ENCODE data around the gene BABAM2. TPM values are rescaled to one million over a fixed set of nuclear protein-coding genes. Genes with fewer than 3 reads are reported as not detected.
A peak's percentile ranks its signal among the peaks of the same experiment; 100 is the strongest.

Gene BABAM2
- total RNA-seq, 1 experiment from 2014 or later = 33.1 TPM

DNA sequence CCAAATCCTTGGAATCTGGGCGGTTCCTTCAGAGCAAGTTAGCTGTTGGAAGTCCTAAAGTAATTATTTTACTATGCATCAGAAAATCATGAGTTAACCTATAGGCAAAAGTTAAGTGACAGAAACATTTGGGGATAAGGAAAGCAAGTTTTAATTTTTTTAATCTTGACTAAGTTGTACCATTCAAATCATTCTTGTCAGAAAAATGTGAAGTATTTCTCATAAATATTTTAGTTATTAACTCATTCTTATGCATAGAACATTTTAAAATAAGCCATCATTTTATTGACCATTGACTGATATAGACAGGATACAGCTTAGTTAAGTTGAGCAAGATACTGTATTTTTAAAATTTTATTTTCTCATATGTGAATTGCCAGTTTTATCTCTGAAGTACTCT is 403.9 kb downstream of the BABAM2 start:
- DNase-seq = no peak
- Histone ChIP-seq H3K9me3 (no peaks in the 10 kb centered on the region), H3K27me3 (no peaks in the 10 kb centered on the region), H3K36me3 (no peaks in the 10 kb centered on the region; the same call in 1 of the 2 replicates), H3K4me3 (no peak overlapping the region)

DNA sequence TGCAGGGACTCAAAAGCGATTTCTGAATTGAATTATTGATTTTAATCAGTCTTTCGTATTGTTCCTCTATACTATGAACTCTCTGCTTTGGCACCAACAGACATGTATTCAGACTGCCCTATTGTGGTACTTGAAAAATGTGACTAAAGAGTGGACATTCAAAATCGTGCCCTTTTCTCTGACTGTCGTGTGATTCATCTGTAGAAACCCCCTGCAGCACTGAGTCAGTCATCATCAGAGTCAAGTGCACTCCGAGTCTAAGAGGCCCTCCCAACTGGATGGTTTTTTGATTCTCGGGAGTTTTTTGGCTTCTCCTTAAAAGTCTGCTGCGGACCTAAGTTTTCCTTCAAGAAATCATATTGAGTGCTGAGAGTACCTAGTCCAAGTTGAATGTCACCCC is 405.7 kb downstream of the BABAM2 start:
- Histone ChIP-seq H3K4me3 (no peak overlapping the region), H3K27me3 (no peaks in the 10 kb centered on the region), H3K9me3 (no peaks in the 10 kb centered on the region), H3K36me3 (no peaks in the 10 kb centered on the region; the same call in 1 of the 2 replicates)
- DNase-seq = peak; percentile 49

DNA sequence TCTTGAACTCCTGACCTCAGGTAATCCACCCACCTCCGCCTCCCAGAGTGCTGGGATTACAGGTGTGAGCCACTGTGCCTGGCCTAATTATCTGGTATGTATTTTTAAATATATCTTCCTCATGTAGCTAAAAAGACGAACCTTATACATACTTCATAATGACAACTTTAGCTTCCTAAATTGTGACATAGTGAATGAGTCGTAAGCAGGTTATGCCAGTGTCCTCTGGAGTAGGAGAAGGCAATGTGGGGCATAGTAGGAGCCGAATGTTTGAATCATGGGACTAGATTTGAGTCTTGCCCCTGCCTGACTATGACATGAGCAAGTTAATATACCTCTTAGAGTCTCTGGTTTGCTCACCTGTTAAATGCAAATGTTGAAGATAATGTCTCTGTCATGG is 406.4 kb downstream of the BABAM2 start:
- H3K36me3 ChIP-seq = no peaks in the 10 kb centered on the region; the same call in 1 of the 2 replicates
- H3K9me3 ChIP-seq = no peaks in the 10 kb centered on the region
- H3K27me3 ChIP-seq = no peaks in the 10 kb centered on the region
- DNase-seq = no peak
- H3K4me3 ChIP-seq = no peak overlapping the region

DNA sequence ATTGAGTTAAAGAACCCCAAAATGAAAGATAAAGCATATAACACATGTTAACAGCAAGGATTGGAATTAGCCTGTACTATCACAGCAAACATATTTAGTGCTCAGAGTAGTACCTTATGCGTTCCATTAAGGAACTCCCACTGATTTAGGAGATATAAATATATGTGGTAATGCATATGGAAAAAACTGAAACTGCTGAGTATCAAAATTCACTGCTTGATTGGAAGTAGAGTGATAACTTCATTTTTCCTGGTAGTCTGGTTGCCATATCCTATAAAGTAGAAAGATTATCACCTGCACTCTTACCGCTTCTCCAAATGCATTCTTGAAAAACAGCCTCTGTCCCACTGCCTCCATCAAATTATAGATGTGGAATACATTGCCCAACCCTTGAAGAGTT is 407.0 kb downstream of the BABAM2 start:
- no peaks in the 10 kb centered on the region for H3K27me3 ChIP-seq

GRCh38 chr2:28298406-28298805 is 407.9 kb downstream of the BABAM2 start:
- Histone ChIP-seq H3K27me3 (no peaks in the 10 kb centered on the region), H3K36me3 (no peaks in the 10 kb centered on the region; the same call in 1 of the 2 replicates), H3K4me3 (no peak overlapping the region), H3K9me3 (no peaks in the 10 kb centered on the region)
- no peak for DNase-seq

More for the DNA sequence above, 407.0 kb downstream of the BABAM2 start:
- Histone ChIP-seq H3K9me3 (no peaks in the 10 kb centered on the region), H3K36me3 (no peaks in the 10 kb centered on the region; the same call in 1 of the 2 replicates), H3K4me3 (no peak overlapping the region)
- no peak for DNase-seq

- Histone ChIP-seq H3K27me3 (no peaks in the 10 kb centered on the region), H3K4me3 (peak overlapping the region; percentile 13; the same call in 1 of the 2 replicates), H3K9me3 (peaks cover 9% of the 10 kb centered on the region; the same call in 1 of the 2 replicates), H3K36me3 (peaks cover 2% of the 10 kb centered on the region; the same call in 1 of the 2 replicates)
- DNase-seq = no peak
These were observed 410.2 kb downstream of the BABAM2 start for GRCh38 chr2:28300485-28301341.

DNA sequence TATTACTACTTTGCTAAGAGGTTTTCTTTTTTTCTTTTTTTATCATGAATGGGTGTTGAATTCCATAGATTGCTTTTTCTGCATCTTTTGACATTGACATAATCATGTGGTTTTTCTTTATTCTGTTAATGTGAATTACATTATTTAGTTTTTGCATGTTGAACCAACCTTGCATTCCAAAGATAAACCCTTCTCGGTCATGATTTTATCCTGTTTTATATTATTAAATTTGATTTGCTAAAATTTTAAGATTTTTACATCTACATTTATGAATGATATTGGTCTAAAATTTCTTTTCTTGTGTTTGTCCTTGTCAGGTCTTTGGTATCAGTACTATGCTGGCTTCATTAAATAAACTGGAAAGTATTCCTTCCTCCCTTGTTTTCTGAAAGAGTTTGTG is 414.7 kb downstream of the BABAM2 start:
- Histone ChIP-seq H3K36me3 (peaks cover 2% of the 10 kb centered on the region), H3K4me3 (no peak overlapping the region), H3K27me3 (no peaks in the 10 kb centered on the region), H3K9me3 (peaks cover 9% of the 10 kb centered on the region; the same call in 1 of the 2 replicates)
- DNase-seq = no peak

GRCh38 chr2:28310107-28310506 is 419.6 kb downstream of the BABAM2 start:
- no peak overlapping the region for H3K4me3 ChIP-seq
- no peak for DNase-seq
- H3K9me3 ChIP-seq = peaks cover 4% of the 10 kb centered on the region; the same call in 1 of the 2 replicates
- no peaks in the 10 kb centered on the region for H3K27me3 ChIP-seq
- H3K36me3 ChIP-seq = no peaks in the 10 kb centered on the region; the same call in 1 of the 2 replicates

DNA sequence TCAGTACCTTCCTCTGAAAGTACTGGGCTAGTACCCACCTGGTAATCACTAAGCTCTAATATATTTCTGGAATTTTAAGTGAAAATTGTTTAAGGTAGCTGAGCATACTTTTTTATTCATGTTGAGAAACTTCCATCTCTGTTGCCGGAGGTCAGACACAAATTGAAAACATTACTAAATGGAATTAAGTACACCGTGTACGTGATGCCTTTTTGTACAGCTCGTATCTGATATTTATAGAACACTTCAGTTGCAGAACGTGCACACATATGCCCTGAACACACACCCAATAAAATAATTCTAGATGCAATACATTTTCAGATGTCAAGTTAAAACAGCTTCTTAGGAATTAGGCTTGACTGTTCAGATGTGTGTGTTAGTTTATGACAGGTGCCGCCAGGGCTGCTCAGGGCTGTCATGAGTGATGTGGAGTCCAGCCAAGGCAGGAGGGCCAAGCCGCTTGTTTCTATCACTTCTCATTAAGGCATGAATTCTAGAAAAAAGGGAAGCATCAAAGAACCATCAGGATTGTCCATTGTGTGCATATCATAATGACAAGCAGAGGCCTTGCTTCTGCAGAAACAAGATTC is 421.2 kb downstream of the BABAM2 start:
- Histone ChIP-seq H3K9me3 (no peaks in the 10 kb centered on the region), H3K27me3 (no peaks in the 10 kb centered on the region), H3K36me3 (no peaks in the 10 kb centered on the region; the same call in 1 of the 2 replicates), H3K4me3 (no peak overlapping the region)
- no peak for DNase-seq

GRCh38 chr2:28312307-28313219 is 422.0 kb downstream of the BABAM2 start:
- Histone ChIP-seq H3K9me3 (no peaks in the 10 kb centered on the region), H3K36me3 (no peaks in the 10 kb centered on the region; the same call in 1 of the 2 replicates), H3K4me3 (no peak overlapping the region), H3K27me3 (no peaks in the 10 kb centered on the region)
- no peak for DNase-seq

DNA sequence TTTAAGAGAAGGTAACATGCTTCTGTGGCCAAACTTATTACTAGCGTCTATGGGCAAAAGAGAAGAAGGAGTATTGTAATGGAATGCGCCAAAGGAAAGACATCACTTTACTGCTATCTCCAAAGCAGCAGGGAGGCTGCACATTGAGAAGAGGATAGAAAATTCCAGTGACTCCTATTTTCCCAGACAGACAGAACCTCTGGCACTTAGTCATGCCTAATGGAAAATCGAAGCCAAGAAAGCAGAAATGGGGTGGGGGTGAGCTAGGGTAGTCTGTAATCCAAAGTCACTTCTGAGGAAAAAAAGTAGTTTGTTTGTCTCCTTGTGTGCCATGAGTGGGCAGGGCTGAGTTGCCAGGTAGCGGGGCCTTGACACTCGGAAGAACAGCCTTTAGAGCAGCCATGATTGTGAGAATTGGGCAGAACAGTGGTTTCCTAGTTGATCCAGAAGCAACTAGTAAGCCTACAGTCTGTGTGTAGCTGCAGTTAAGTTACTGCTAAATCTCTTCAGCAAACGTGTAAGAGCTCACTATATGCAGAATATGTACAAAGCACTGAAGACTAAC is 422.8 kb downstream of the BABAM2 start:
- Histone ChIP-seq H3K4me3 (no peak overlapping the region), H3K27me3 (no peaks in the 10 kb centered on the region), H3K9me3 (no peaks in the 10 kb centered on the region), H3K36me3 (no peaks in the 10 kb centered on the region; the same call in 1 of the 2 replicates)
- no peak for DNase-seq

DNA sequence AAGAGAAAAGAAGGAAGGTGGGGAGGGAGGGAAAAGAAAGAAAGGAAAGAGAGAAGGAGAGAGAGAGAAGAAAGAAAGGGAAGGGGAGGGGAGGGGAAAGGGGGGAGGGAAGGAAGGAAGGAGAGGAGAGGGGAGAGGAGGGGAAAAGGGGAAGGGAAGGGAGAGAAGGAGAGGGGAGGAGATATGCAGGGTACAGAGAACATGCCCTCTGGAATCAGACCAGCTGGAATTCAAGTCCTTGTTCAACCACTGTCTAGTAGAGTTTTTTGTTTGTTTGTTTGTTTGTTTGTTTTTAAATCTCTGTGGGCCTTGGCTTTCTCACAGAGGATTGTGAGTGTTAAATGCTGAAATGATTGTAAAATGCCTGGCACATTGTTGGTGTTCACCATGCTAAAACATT is 424.4 kb downstream of the BABAM2 start:
- Histone ChIP-seq H3K36me3 (no peaks in the 10 kb centered on the region), H3K4me3 (no peak overlapping the region), H3K27me3 (no peaks in the 10 kb centered on the region), H3K9me3 (no peaks in the 10 kb centered on the region)
- DNase-seq = no peak

DNA sequence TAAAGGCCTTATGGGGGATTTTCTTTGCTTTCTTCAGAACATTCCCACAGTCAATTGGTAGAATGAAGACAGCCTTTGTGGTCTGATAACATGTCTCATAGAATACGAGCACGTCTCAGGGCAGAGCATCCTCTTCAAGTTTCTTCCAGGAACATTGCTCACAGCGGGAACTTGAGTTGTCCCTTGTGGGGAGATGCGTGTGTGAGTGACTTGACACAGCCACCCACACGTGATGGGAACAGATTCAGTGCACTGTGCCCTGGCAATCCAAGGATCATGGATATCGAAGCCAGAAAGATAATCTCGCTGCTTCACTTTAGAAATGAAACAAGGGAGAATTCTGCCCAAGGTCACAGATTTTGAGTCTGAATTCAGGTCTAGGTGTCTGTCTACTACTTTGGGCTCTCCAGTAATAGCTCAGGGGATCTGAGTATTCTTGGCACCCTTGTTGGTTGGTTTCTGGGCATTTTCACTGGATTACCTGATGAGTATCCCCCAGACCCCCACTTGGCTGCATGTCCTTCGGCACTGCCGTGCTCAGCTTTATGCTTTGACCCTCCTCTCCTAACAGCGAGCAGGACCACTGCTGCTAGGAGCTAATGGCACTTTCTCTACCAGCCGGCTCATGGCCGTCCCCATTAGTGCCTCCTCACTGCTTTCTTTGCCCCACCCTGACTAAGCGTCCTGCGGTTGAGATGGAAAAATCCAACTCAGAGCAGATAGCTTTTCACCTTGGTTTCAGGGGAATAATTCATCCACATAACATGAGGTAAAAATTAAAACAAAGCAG is 426.2 kb downstream of the BABAM2 start:
- DNase-seq = no peak
- Histone ChIP-seq H3K9me3 (no peaks in the 10 kb centered on the region), H3K4me3 (no peak overlapping the region), H3K27me3 (no peaks in the 10 kb centered on the region), H3K36me3 (no peaks in the 10 kb centered on the region)

- no peak for DNase-seq
- no peaks in the 10 kb centered on the region for H3K9me3 ChIP-seq
- H3K27me3 ChIP-seq = no peaks in the 10 kb centered on the region
- no peak overlapping the region for H3K4me3 ChIP-seq
- H3K36me3 ChIP-seq = no peaks in the 10 kb centered on the region
These were observed 426.9 kb downstream of the BABAM2 start for GRCh38 chr2:28317390-28317789.

- no peak for DNase-seq
- Histone ChIP-seq H3K9me3 (no peaks in the 10 kb centered on the region), H3K4me3 (no peak overlapping the region), H3K27me3 (no peaks in the 10 kb centered on the region), H3K36me3 (no peaks in the 10 kb centered on the region)
These were observed 427.5 kb downstream of the BABAM2 start for GRCh38 chr2:28318023-28318422.
